GM12874 (cell line): ENCODE results near the gene TRIM32.

Source experiments
- CTCF ChIP-seq: IDR thresholded peaks from 2 replicates; pipeline ENCODE4 v1.5.1; 2011; ENCODE audit warnings: low read depth, mild to moderate bottlenecking, control low read depth, low read length, moderate library complexity; ENCODE audit not compliant: insufficient read depth

TRIM32 gene

DNA sequence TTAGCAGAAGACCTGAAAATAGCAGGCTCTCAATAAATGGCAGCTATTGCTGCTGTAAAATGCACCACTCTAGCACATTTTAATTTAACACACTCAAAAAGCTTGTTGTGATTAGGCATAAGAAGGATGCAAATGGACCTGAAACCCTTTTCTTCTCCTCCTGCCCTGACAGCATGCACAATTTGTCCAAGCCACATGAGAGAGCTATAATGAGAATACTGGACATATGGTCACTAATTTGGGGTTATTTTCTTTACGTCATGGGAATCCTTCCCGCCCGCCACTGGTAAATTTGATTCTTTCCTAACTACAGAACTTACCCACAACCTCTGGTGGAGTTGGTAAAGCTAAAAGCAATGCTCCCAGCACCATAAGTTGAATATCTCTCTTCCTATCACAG is 62.1 kb downstream of the TRIM32 start:
- TF ChIP-seq CTCF: no peak

GRCh38 chr9:116749772-116750171 is 62.7 kb downstream of the TRIM32 start:
- TF ChIP-seq CTCF: no peak

GRCh38 chr9:116750510-116750909 is 63.4 kb downstream of the TRIM32 start:
- TF ChIP-seq CTCF: no peak
